ENCODE measurements around the gene HRK. TPM values are rescaled to one million over a fixed set of nuclear protein-coding genes. Genes with fewer than 3 reads are reported as not detected.

Gene HRK
- total RNA-seq, 1 donor from 2014 or later = not detected

DNA sequence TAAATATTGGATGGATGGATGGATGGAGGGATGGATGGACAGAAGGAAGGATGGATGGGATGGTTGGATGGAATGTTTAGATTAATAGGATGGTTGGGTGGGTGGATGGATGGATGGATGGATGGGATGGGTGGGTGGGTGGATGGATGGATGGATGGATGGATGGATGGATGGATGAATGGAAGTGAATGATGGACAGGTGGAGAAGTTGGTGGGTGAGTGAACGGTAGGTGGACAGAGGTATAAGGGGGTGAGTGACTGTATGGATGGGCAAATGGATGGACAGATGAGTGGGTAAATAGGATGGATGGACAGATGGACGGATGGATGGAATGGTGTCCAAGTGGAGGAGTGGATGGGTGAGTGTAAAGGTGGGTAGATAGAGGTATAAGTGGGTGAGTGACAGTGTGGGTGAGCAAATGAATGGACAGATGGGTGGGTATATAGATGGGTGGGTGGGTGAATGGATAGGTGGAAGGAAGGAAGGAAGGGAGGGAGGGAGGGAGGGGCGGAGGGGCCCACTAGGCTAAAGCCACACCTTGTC, 41.9 kb downstream of the HRK start:
- DNase-seq (ENCODE audit: extremely low spot score, unreplicated experiment) = no peak
- Mint-ChIP-seq H3K9me3 (ENCODE audit: unreplicated experiment) (no peaks in the 10 kb centered on the region), H3K4me3 (ENCODE audit: unreplicated experiment) (no peak overlapping the region), H3K4me1 (ENCODE audit: unreplicated experiment) (no peaks in the 10 kb centered on the region), H3K27me3 (ENCODE audit: unreplicated experiment) (no peaks in the 10 kb centered on the region), H3K27ac (ENCODE audit: unreplicated experiment) (no peak overlapping the region), H3K36me3 (ENCODE audit: unreplicated experiment) (no peaks in the 10 kb centered on the region)
- TF ChIP-seq, protein P1, sequence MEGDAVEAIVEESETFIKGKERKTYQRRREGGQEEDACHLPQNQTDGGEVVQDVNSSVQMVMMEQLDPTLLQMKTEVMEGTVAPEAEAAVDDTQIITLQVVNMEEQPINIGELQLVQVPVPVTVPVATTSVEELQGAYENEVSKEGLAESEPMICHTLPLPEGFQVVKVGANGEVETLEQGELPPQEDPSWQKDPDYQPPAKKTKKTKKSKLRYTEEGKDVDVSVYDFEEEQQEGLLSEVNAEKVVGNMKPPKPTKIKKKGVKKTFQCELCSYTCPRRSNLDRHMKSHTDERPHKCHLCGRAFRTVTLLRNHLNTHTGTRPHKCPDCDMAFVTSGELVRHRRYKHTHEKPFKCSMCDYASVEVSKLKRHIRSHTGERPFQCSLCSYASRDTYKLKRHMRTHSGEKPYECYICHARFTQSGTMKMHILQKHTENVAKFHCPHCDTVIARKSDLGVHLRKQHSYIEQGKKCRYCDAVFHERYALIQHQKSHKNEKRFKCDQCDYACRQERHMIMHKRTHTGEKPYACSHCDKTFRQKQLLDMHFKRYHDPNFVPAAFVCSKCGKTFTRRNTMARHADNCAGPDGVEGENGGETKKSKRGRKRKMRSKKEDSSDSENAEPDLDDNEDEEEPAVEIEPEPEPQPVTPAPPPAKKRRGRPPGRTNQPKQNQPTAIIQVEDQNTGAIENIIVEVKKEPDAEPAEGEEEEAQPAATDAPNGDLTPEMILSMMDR (IDR thresholded peaks at IDR 0.05) = no peak

DNA sequence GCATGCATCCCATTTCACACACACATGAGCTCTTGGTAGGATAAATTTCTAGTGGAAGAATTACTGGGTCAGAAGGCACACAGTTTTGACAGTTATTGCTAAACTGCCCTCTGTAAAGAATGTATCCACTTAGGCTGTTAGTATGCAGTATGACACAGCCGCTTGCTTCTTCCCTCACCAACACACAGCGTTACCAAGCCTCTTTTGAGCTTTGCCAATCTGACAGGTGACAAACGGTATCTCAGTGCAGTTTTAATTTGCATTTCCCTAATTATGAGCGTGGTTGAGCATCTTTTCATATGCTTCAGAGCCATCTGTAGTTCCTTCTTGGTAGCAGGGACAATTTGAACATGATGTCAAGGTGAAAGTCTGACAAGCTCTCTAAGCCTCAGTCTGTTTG, 42.9 kb downstream of the HRK start:
- Mint-ChIP-seq H3K4me1 (ENCODE audit: unreplicated experiment) (no peaks in the 10 kb centered on the region), H3K27ac (ENCODE audit: unreplicated experiment) (no peak overlapping the region), H3K9me3 (ENCODE audit: unreplicated experiment) (no peaks in the 10 kb centered on the region), H3K36me3 (ENCODE audit: unreplicated experiment) (no peaks in the 10 kb centered on the region), H3K27me3 (ENCODE audit: unreplicated experiment) (no peaks in the 10 kb centered on the region), H3K4me3 (ENCODE audit: unreplicated experiment) (no peak overlapping the region)
- TF ChIP-seq, protein P1 (IDR thresholded peaks at IDR 0.05) = no peak
- no peak for DNase-seq (ENCODE audit: extremely low spot score, unreplicated experiment)

DNA sequence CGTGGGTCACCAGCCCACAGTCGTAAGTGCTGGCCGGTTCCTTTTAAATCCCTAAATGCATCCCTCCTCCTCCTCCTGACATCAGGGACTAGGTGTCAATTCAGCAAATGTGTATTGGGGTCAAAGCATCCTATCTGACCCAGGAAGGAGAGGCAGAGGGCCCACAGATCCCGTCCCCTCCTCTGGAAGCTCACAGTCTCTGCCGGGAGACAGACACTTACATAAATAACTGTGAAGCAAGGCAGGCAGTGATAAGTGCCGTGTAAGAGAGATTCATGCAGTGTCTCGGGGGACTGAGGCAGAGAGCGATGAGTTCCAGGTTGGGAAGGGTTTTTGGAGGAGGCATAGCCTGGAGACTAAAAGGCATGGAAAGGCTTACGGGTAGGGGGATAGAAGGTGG, 44.1 kb downstream of the HRK start:
- TF ChIP-seq, protein P1 (IDR thresholded peaks at IDR 0.05) = no peak
- H3K36me3 Mint-ChIP-seq (ENCODE audit: unreplicated experiment) = no peaks in the 10 kb centered on the region
- no peak for DNase-seq (ENCODE audit: extremely low spot score, unreplicated experiment)
- no peak overlapping the region for H3K4me3 Mint-ChIP-seq (ENCODE audit: unreplicated experiment)
- no peaks in the 10 kb centered on the region for H3K9me3 Mint-ChIP-seq (ENCODE audit: unreplicated experiment)
- H3K4me1 Mint-ChIP-seq (ENCODE audit: unreplicated experiment) = no peaks in the 10 kb centered on the region
- H3K27ac Mint-ChIP-seq (ENCODE audit: unreplicated experiment) = no peak overlapping the region
- no peaks in the 10 kb centered on the region for H3K27me3 Mint-ChIP-seq (ENCODE audit: unreplicated experiment)

DNA sequence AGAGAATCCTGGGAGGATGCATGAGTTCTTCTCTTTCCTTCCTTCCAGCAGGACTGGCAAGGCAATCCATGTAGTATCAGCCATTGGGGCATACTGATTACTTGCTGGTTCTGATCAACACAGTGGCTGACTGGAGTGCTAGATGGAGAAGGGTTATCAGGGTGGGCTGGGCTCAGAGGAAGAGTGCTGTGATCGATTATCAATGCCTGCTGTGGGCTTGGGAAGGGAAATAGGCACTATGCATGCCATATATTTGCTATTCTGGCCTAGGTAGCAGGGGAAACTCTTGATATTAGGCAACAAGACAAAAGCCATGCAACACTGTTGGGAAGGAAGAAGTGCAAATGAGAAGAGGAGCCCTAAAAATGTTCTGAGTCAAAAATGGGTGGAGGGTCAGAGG, 45.8 kb downstream of the HRK start:
- no peaks in the 10 kb centered on the region for H3K27me3 Mint-ChIP-seq (ENCODE audit: unreplicated experiment)
- no peaks in the 10 kb centered on the region for H3K36me3 Mint-ChIP-seq (ENCODE audit: unreplicated experiment)
- TF ChIP-seq, protein P1 (IDR thresholded peaks at IDR 0.05) = no peak
- DNase-seq (ENCODE audit: extremely low spot score, unreplicated experiment) = no peak
- H3K4me3 Mint-ChIP-seq (ENCODE audit: unreplicated experiment) = no peak overlapping the region
- H3K4me1 Mint-ChIP-seq (ENCODE audit: unreplicated experiment) = no peaks in the 10 kb centered on the region
- H3K27ac Mint-ChIP-seq (ENCODE audit: unreplicated experiment) = no peak overlapping the region
- no peaks in the 10 kb centered on the region for H3K9me3 Mint-ChIP-seq (ENCODE audit: unreplicated experiment)

DNA sequence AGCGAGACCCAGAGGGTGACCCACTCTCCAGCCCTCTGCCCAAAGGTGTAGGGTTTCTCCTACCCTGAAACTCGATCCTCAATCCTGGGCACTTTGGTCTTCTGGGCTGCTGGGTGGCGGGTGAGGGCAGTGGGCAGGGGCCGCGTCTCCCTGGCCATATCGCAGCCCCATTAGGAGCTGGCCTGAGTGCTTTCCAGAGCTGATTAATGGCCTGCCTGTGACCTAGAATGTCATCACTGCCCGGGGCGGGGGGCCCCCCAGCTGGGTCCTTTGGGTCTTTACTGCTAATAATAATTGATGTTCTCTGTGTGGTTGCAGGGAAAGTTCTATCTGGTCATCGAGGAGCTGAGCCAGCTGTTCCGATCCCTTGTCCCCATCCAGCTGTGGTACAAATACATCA, 47.8 kb downstream of the HRK start:
- Mint-ChIP-seq H3K27ac (ENCODE audit: unreplicated experiment) (no peak overlapping the region), H3K36me3 (ENCODE audit: unreplicated experiment) (no peaks in the 10 kb centered on the region), H3K4me1 (ENCODE audit: unreplicated experiment) (no peaks in the 10 kb centered on the region), H3K27me3 (ENCODE audit: unreplicated experiment) (peaks cover 3% of the 10 kb centered on the region), H3K9me3 (ENCODE audit: unreplicated experiment) (no peaks in the 10 kb centered on the region), H3K4me3 (ENCODE audit: unreplicated experiment) (no peak overlapping the region)
- no peak for DNase-seq (ENCODE audit: extremely low spot score, unreplicated experiment)
- TF ChIP-seq, protein P1 (IDR thresholded peaks at IDR 0.05) = no peak
